ENCODE measurements around the gene CR1. TPM values are rescaled to one million over a fixed set of nuclear protein-coding genes. Genes with fewer than 3 reads are reported as not detected.

The CR1 gene
- total RNA-seq, 1 experiment from 2014 or later: 0.07 TPM

GRCh38 chr1:207462535-207462934, 33.4 kb upstream of the CR1 start:
- H3K27ac ChIP-seq (ENCODE audit: low read depth, low read length): no peak overlapping the region
- intact Hi-C loops (cut with micrococcal nuclease): no loop called here
- TF ChIP-seq, protein P1, sequence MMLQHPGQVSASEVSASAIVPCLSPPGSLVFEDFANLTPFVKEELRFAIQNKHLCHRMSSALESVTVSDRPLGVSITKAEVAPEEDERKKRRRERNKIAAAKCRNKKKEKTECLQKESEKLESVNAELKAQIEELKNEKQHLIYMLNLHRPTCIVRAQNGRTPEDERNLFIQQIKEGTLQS (IDR thresholded peaks at IDR 0.05): no peak
- no peak for TF ChIP-seq ELF1 (IDR thresholded peaks at IDR 0.05; ENCODE audit: borderline replicate concordance, low read depth)
- H3K36me3 ChIP-seq (ENCODE audit: control insufficient read depth in 1 of 2, insufficient read depth in 2 of 2, low read length in 2 of 2): no peaks in the 10 kb centered on the region
- no peak overlapping the region for H3K4me2 ChIP-seq (ENCODE audit: low read length)
- H2AFZ ChIP-seq (ENCODE audit: low read depth, low read length, poor library complexity, severe bottlenecking): no peak overlapping the region
- H4K20me1 ChIP-seq (ENCODE audit: insufficient read depth): no peaks in the 10 kb centered on the region
- no peak overlapping the region for H3K4me3 ChIP-seq (replicated peaks in 1 of 2; ENCODE audit: low read depth in 1 of 2, low read length in 2 of 2)
- CTCF ChIA-PET: no interaction called here
- no peaks in the 10 kb centered on the region for H3K79me2 ChIP-seq (ENCODE audit: insufficient read depth, low read length)
- H3K9ac ChIP-seq (ENCODE audit: low read length): no peak overlapping the region
- H3K9me2 ChIP-seq (ENCODE audit: insufficient read depth): 0 out of 2 replicates have a peak, but pooled peaks cover 5% of the 10 kb centered on the region
- DNase-seq (ENCODE audit: low read depth, low spot score): no peak
- RAD21 ChIA-PET (ENCODE audit: low non-redundant PET in 1 of 2, low total read pairs in 2 of 2, uncharacterized antibody in 2 of 2, unreplicated experiment in 2 of 2): no interaction called here
- no peaks in the 10 kb centered on the region for H3K27me3 ChIP-seq (ENCODE audit: insufficient read depth, low read length)
- BruUV-seq (replicated peaks): no TSS peak
- no peak for ATAC-seq
- no peaks in the 10 kb centered on the region for H3K4me1 ChIP-seq (ENCODE audit: control insufficient read depth in 1 of 2, insufficient read depth in 2 of 2, low read length in 2 of 2)
- POLR2A ChIA-PET: no interaction called here
- no peaks in the 10 kb centered on the region for H3K9me3 ChIP-seq (ENCODE audit: control insufficient read depth in 1 of 2, insufficient read depth in 1 of 2, low read depth in 1 of 2, low read length in 2 of 2)

- 0 out of 2 replicates have a peak, but pooled peaks cover 5% of the 10 kb centered on the region for H3K9me2 ChIP-seq (ENCODE audit: insufficient read depth)
- no peaks in the 10 kb centered on the region for H3K79me2 ChIP-seq (ENCODE audit: insufficient read depth, low read length)
- no peak overlapping the region for H3K4me3 ChIP-seq (replicated peaks in 1 of 2; ENCODE audit: low read depth in 1 of 2, low read length in 2 of 2)
- intact Hi-C loops (cut with micrococcal nuclease): no loop called here
- no peaks in the 10 kb centered on the region for H3K27me3 ChIP-seq (ENCODE audit: insufficient read depth, low read length)
- no peaks in the 10 kb centered on the region for H4K20me1 ChIP-seq (ENCODE audit: insufficient read depth)
- H2AFZ ChIP-seq (ENCODE audit: low read depth, low read length, poor library complexity, severe bottlenecking): no peak overlapping the region
- ChIA-PET RAD21 (ENCODE audit: low non-redundant PET in 1 of 2, low total read pairs in 2 of 2, uncharacterized antibody in 2 of 2, unreplicated experiment in 2 of 2) (no interaction called here), CTCF (interaction anchor here (1.4 kb wide), 1 partner anchor 8 kb away, joined by 3 read pairs; no protein-coding TSS in a partner anchor), POLR2A (no interaction called here)
- no peaks in the 10 kb centered on the region for H3K36me3 ChIP-seq (ENCODE audit: control insufficient read depth in 1 of 2, insufficient read depth in 2 of 2, low read length in 2 of 2)
- ATAC-seq (no peak), DNase-seq (ENCODE audit: low read depth, low spot score) (no peak)
- no peaks in the 10 kb centered on the region for H3K4me1 ChIP-seq (ENCODE audit: control insufficient read depth in 1 of 2, insufficient read depth in 2 of 2, low read length in 2 of 2)
- no peak overlapping the region for H3K4me2 ChIP-seq (ENCODE audit: low read length)
- H3K9ac ChIP-seq (ENCODE audit: low read length): no peak overlapping the region
- H3K9me3 ChIP-seq (ENCODE audit: control insufficient read depth in 1 of 2, insufficient read depth in 1 of 2, low read depth in 1 of 2, low read length in 2 of 2): no peaks in the 10 kb centered on the region
- H3K27ac ChIP-seq (ENCODE audit: low read depth, low read length): no peak overlapping the region
- TF ChIP-seq SRF (IDR thresholded peaks at IDR 0.05; ENCODE audit: low read depth) (no peak), JUND (IDR thresholded peaks at IDR 0.05) (no peak), ZFX (IDR thresholded peaks at IDR 0.05) (no peak), EZH2phosphoT487 (IDR thresholded peaks at IDR 0.05; ENCODE audit: borderline replicate concordance) (no peak), TCF7L2 (IDR thresholded peaks at IDR 0.05; ENCODE audit: borderline replicate concordance, extremely low read depth, insufficient read depth, insufficient read length) (no peak)
- no TSS peak for BruUV-seq (replicated peaks)
Measured at GRCh38 chr1:207463021-207463420, 32.9 kb upstream of the CR1 start.

All from HCT116 (cell line).